Panc1 (cell line): ENCODE measurements around the gene CFAP77. TPM values are rescaled to one million over a fixed set of nuclear protein-coding genes. Genes with fewer than 3 reads are reported as not detected.
A peak's percentile ranks its signal among the peaks of the same experiment; 100 is the strongest.

Source experiments
- ATAC-seq: fragments of 200-7000 bp; cut with Tn5 transposase; 2 replicates; pipeline ENCODE4 v1.9.1; 2020; ENCODE audit warnings: mild to moderate bottlenecking, moderate library complexity
- Bru-seq: library from RNA; stranded (reverse); fragments of 400-500 nt; gene quantifications from one replicate; lab custom pipeline; 2021; lab: Mats Ljungman, UMichigan
- BruChase-seq, 2 experiments: library from RNA; stranded (reverse); fragments of 400-500 nt; gene quantifications; one replicate each; lab custom pipeline; 2021; lab: Mats Ljungman, UMichigan
- BruUV-seq: library from RNA; stranded (reverse); fragments of 400-500 nt; replicated peaks from 2 replicates; lab custom pipeline; 2021; lab: Mats Ljungman, UMichigan
- CTCF ChIA-PET: fragments of 300-600 bp; sonication (Branson Sonifier 250); formaldehyde crosslinking; loops from one replicate; lab custom pipeline; 2022; ENCODE audit warnings: antibody characterized with exemption; lab: Charles Lee
- POLR2A ChIA-PET: fragments of 300-600 bp; sonication (Branson Sonifier 250); formaldehyde crosslinking; loops from one replicate; lab custom pipeline; 2022; ENCODE audit warnings: antibody characterized with exemption; lab: Charles Lee
- DNase-seq: peaks from one replicate; pipeline ENCODE4 v3.0.0-alpha.2; 2010; ENCODE audit warnings: low read depth, low spot score
- H3K27ac ChIP-seq: 2 replicates; pipeline ENCODE4 v1.5.1; 2011; ENCODE audit warnings: mild to moderate bottlenecking, low read length, inconsistent platforms
- H3K27me3 ChIP-seq: fragments of 200-500 bp; sonication (Bioruptor generic); 2 replicates; pipeline ENCODE4 v1.6.0; 2014; ENCODE audit warnings: low read length, inconsistent platforms; ENCODE audit not compliant: control insufficient read depth, insufficient read depth
- H3K36me3 ChIP-seq: fragments of 200-500 bp; sonication (Bioruptor generic); 2 replicates; pipeline ENCODE4 v1.5.1; 2014; ENCODE audit warnings: inconsistent platforms, mild to moderate bottlenecking, low read length, moderate library complexity; ENCODE audit not compliant: control insufficient read depth, insufficient read depth
- H3K4me1 ChIP-seq: 2 replicates; pipeline ENCODE4 v1.5.1; 2011; ENCODE audit warnings: inconsistent platforms, mild to moderate bottlenecking, low read length, moderate library complexity; ENCODE audit not compliant: control insufficient read depth, insufficient read depth
- H3K4me3 ChIP-seq, 2 experiments: 2 replicates each; pipeline ENCODE4 v1.5.1; 2011 to 2012; ENCODE audit warnings: low read depth in 2 of 2, low read length in 2 of 2, mild to moderate bottlenecking in 2 of 2, inconsistent platforms in 1 of 2, moderate library complexity in 1 of 2
- H3K9me3 ChIP-seq: fragments of 200-500 bp; sonication (Bioruptor generic); 2 replicates; pipeline ENCODE4 v1.5.1; 2014; ENCODE audit warnings: low read depth, mild to moderate bottlenecking, inconsistent platforms, low read length, moderate library complexity; ENCODE audit not compliant: control insufficient read depth, insufficient read depth
- CTCF ChIP-seq: fragments of 450-650 bp; IDR thresholded peaks from 2 replicates; pipeline ENCODE4 v1.5.1; 2017; ENCODE audit warnings: mild to moderate bottlenecking
- POLR2AphosphoS5 ChIP-seq: IDR thresholded peaks from 2 replicates; pipeline ENCODE4 v1.6.1; 2012; ENCODE audit warnings: mild to moderate bottlenecking, low read depth, low read length, moderate library complexity
- REST ChIP-seq, 2 experiments: IDR thresholded peaks; 2 replicates each; pipeline ENCODE4 v1.6.1; 2011 to 2012; ENCODE audit warnings: low read depth in 2 of 2, control low read depth in 1 of 2, low read length in 1 of 2, mild to moderate bottlenecking in 1 of 2, moderate library complexity in 1 of 2; ENCODE audit not compliant: insufficient read depth in 1 of 2
- SIN3A ChIP-seq: IDR thresholded peaks from 2 replicates; pipeline ENCODE4 v1.6.1; 2012; ENCODE audit warnings: low read depth, mild to moderate bottlenecking, low read length, moderate library complexity, borderline replicate concordance; ENCODE audit not compliant: insufficient read depth
- TCF7L2 ChIP-seq: IDR thresholded peaks from 2 replicates; pipeline ENCODE4 v1.6.1; 2011; ENCODE audit warnings: mild to moderate bottlenecking, low read depth, low read length, inconsistent platforms
- in situ Hi-C: cut with HindIII; loops from 2 replicates; pipeline ENCODE4 v1.10.0; 2016; ENCODE audit warnings: low sequenced_read_pairs, low pct_unique_long_range_greater_than_20kb
- intact Hi-C: fragments of 100-400 bp; cut with micrococcal nuclease; formaldehyde crosslinking; loops from one replicate; pipeline ENCODE4 v1.10.0; 2022; ENCODE audit not compliant: unreplicated experiment
- long read RNA-seq: library from polyadenylated mRNA; unstranded; transcript quantifications from one replicate; pipeline ENCODE4 v2.0.0, GENCODE V29; 2021; ENCODE audit not compliant: unreplicated experiment
- polyA plus RNA-seq: library from polyadenylated mRNA; unstranded; fragments of >200 nt; gene quantifications from one replicate; pipeline ENCODE4 v1.2.1, GENCODE V29; 2012; ENCODE audit warnings: missing spikeins; ENCODE audit not compliant: insufficient read length
- total RNA-seq: library from RNA; stranded (reverse); gene quantifications from one replicate; pipeline ENCODE4 v1.2.1, GENCODE V29; 2021; ENCODE audit not compliant: unreplicated experiment

Gene CFAP77
- total RNA-seq (not detected), Bru-seq, nascent RNA (percentile 13 among the genes with signal in this experiment), BruChase-seq, experiment 1, labeled RNA remaining after a 2-hour chase (percentile 11 among the genes with signal in this experiment), BruChase-seq, experiment 2, labeled RNA remaining after a 6-hour chase (percentile 7 among the genes with signal in this experiment)
- polyA plus RNA-seq, result not detected
- long read RNA-seq, result 0 reads

DNA sequence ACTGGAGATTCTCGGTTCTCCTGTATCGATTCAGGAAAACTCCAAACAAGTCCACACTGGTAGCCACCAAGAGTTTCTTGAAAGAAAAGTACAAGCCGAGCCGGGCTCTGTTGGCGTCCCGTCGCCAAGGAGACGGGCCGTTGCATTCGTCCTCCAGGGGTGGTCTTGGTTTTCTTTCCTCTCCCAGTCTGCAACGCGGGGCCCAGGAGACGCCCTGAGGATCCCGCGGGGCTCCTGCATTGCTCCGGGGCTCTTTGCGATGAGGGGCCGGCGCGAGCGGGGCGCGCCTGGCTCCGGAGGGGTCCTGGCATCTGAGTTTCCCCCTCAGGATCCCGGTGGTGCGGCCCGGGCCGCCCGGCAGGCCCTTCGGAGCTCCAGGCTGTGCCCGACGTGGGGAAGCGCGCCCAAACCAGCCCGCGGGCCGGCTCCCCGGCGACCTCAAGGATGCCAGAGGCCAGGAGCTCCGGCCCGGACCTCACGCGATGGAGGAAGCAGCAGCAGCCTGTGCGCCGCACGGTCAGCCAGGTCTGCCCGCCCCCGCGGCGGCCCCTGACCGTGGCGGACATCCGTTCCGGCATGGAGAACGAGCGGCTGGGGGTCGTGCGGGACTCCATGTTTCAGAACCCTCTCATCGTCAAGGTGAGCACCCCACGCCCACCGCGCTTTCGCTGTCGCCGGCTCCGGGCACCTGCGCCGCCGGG is at the start of gene CFAP77:
TSS of gene CFAP77 (plus strand) at position 384 of the 701 bp plus-strand sequence. CDS start at position 445, 61 bp downstream.
- ATAC-seq, result peak; percentile 76
- ChIA-PET POLR2A (interaction anchor here (0.6 kb wide), 2 partner anchors 456 to 783 kb away, joined by 3 to 10 read pairs; no protein-coding TSS in a partner anchor), CTCF (no interaction called here)
- peak within 1 kb of the TSS; percentile 57; the same call in 1 of the 2 replicates for H3K27ac ChIP-seq
- DNase-seq, result no peak
- peaks cover 9% of the 10 kb centered on the region for H3K4me1 ChIP-seq
- BruUV-seq, result no TSS peak
- intact Hi-C loops (loop anchor here (5.0 kb wide), 2 partner anchors 97 to 162 kb away; no protein-coding TSS in a partner anchor), in situ Hi-C loops (no loop called here)
- TF ChIP-seq REST (IDR thresholded peaks at IDR 0.05; ENCODE audit: insufficient read depth in 1 of 2, low read depth in 2 of 2, low read length in 1 of 2), result no peak
- no peak for TF ChIP-seq CTCF
- no peak for TF ChIP-seq SIN3A
- peaks cover 2% of the 10 kb centered on the region; the same call in 1 of the 2 replicates for H3K36me3 ChIP-seq
- peaks cover 12% of the 10 kb centered on the region for H3K27me3 ChIP-seq
- peak within 1 kb of the TSS; percentile 50 to 51 for H3K4me3 ChIP-seq
- H3K9me3 ChIP-seq, result no peaks in the 10 kb centered on the region

- Histone ChIP-seq H3K27me3 (no peaks in the 10 kb centered on the region), H3K27ac (no peak overlapping the region), H3K36me3 (no peaks in the 10 kb centered on the region), H3K4me1 (no peaks in the 10 kb centered on the region), H3K4me3 (no peak overlapping the region), H3K9me3 (no peaks in the 10 kb centered on the region)
- in situ Hi-C loops (no loop called here), intact Hi-C loops (no loop called here)
- no peak for TF ChIP-seq TCF7L2
- TF ChIP-seq SIN3A, result no peak
- no peak for TF ChIP-seq REST (IDR thresholded peaks at IDR 0.05; ENCODE audit: insufficient read depth in 1 of 2, low read depth in 2 of 2, low read length in 1 of 2)
- no peak for TF ChIP-seq CTCF
- no peak for TF ChIP-seq POLR2AphosphoS5
- POLR2A ChIA-PET, result no interaction called here
- ATAC-seq (no peak), DNase-seq (no peak)
- CTCF ChIA-PET, result no interaction called here
- no TSS peak for BruUV-seq
Observed at GRCh38 chr9:132364068-132364467, 45.9 kb upstream of the CFAP77 start.
